ENCODE results near the gene PIEZO1.
A peak's percentile ranks its signal among the peaks of the same experiment; 100 is the strongest.

The PIEZO1 gene

GRCh38 chr16:88702371-88703210, 82.4 kb downstream of the PIEZO1 start:
- peak overlapping the region; percentile 48 for H3K4me3 ChIP-seq (ENCODE audit: low read length)
- H3K27ac ChIP-seq (ENCODE audit: low read depth, low read length), result no peak overlapping the region
- no peaks in the 10 kb centered on the region for H3K27me3 ChIP-seq (ENCODE audit: control insufficient read depth, insufficient read depth, low read length)
- peaks cover 17% of the 10 kb centered on the region for H3K36me3 ChIP-seq (ENCODE audit: control insufficient read depth, insufficient read depth, low read length)
- peaks cover 12% of the 10 kb centered on the region for H3K4me1 ChIP-seq (ENCODE audit: control insufficient read depth, insufficient read depth, low read length)
- no peak overlapping the region for H3K9ac ChIP-seq (ENCODE audit: low read length)

GRCh38 chr16:88701581-88702370, 83.2 kb downstream of the PIEZO1 start:
- peak overlapping the region; percentile 49 for H3K9ac ChIP-seq (ENCODE audit: low read length)
- peaks cover 6% of the 10 kb centered on the region for H3K4me1 ChIP-seq (ENCODE audit: control insufficient read depth, insufficient read depth, low read length)
- no peaks in the 10 kb centered on the region for H3K27me3 ChIP-seq (ENCODE audit: control insufficient read depth, insufficient read depth, low read length)
- peak overlapping the region; percentile 48 for H3K4me3 ChIP-seq (ENCODE audit: low read length)
- no peak overlapping the region for H3K27ac ChIP-seq (ENCODE audit: low read depth, low read length)
- H3K36me3 ChIP-seq (ENCODE audit: control insufficient read depth, insufficient read depth, low read length), result peaks cover 21% of the 10 kb centered on the region

GRCh38 chr16:88700636-88701482, 84.2 kb downstream of the PIEZO1 start:
- H3K9ac ChIP-seq (ENCODE audit: low read length), result peak overlapping the region; percentile 49
- H3K4me1 ChIP-seq (ENCODE audit: control insufficient read depth, insufficient read depth, low read length), result peaks cover 6% of the 10 kb centered on the region
- H3K36me3 ChIP-seq (ENCODE audit: control insufficient read depth, insufficient read depth, low read length), result peaks cover 21% of the 10 kb centered on the region
- H3K4me3 ChIP-seq (ENCODE audit: low read length), result peak overlapping the region; percentile 48
- no peaks in the 10 kb centered on the region for H3K27me3 ChIP-seq (ENCODE audit: control insufficient read depth, insufficient read depth, low read length)
- no peak overlapping the region for H3K27ac ChIP-seq (ENCODE audit: low read depth, low read length)

- Histone ChIP-seq H3K4me3 (ENCODE audit: low read length) (no peak overlapping the region), H3K36me3 (ENCODE audit: control insufficient read depth, insufficient read depth, low read length) (peaks cover 21% of the 10 kb centered on the region), H3K9ac (ENCODE audit: low read length) (no peak overlapping the region), H3K27ac (ENCODE audit: low read depth, low read length) (no peak overlapping the region), H3K4me1 (ENCODE audit: control insufficient read depth, insufficient read depth, low read length) (peaks cover 3% of the 10 kb centered on the region), H3K27me3 (ENCODE audit: control insufficient read depth, insufficient read depth, low read length) (no peaks in the 10 kb centered on the region)
Measured at GRCh38 chr16:88700322-88700635, 84.7 kb downstream of the PIEZO1 start.

GRCh38 chr16:88699180-88699579, 85.8 kb downstream of the PIEZO1 start:
- H3K9ac ChIP-seq (ENCODE audit: low read length), result no peak overlapping the region
- H3K36me3 ChIP-seq (ENCODE audit: control insufficient read depth, insufficient read depth, low read length), result peaks cover 21% of the 10 kb centered on the region
- no peaks in the 10 kb centered on the region for H3K27me3 ChIP-seq (ENCODE audit: control insufficient read depth, insufficient read depth, low read length)
- H3K4me3 ChIP-seq (ENCODE audit: low read length), result no peak overlapping the region
- no peak overlapping the region for H3K27ac ChIP-seq (ENCODE audit: low read depth, low read length)
- no peaks in the 10 kb centered on the region for H3K4me1 ChIP-seq (ENCODE audit: control insufficient read depth, insufficient read depth, low read length)

- H3K36me3 ChIP-seq (ENCODE audit: control insufficient read depth, insufficient read depth, low read length), result peaks cover 21% of the 10 kb centered on the region
- no peaks in the 10 kb centered on the region for H3K4me1 ChIP-seq (ENCODE audit: control insufficient read depth, insufficient read depth, low read length)
- H3K27me3 ChIP-seq (ENCODE audit: control insufficient read depth, insufficient read depth, low read length), result no peaks in the 10 kb centered on the region
Measured at GRCh38 chr16:88698646-88699045, 86.4 kb downstream of the PIEZO1 start.

GRCh38 chr16:88697831-88698615, 87.0 kb downstream of the PIEZO1 start:
- no peak overlapping the region for H3K27ac ChIP-seq (ENCODE audit: low read depth, low read length)
- H3K4me3 ChIP-seq (ENCODE audit: low read length), result no peak overlapping the region
- no peaks in the 10 kb centered on the region for H3K4me1 ChIP-seq (ENCODE audit: control insufficient read depth, insufficient read depth, low read length)
- no peaks in the 10 kb centered on the region for H3K27me3 ChIP-seq (ENCODE audit: control insufficient read depth, insufficient read depth, low read length)
- peaks cover 21% of the 10 kb centered on the region for H3K36me3 ChIP-seq (ENCODE audit: control insufficient read depth, insufficient read depth, low read length)
- no peak overlapping the region for H3K9ac ChIP-seq (ENCODE audit: low read length)

More at GRCh38 chr16:88698646-88699045, 86.4 kb downstream of the PIEZO1 start:
- H3K27ac ChIP-seq (ENCODE audit: low read depth, low read length), result no peak overlapping the region
- H3K9ac ChIP-seq (ENCODE audit: low read length), result no peak overlapping the region
- H3K4me3 ChIP-seq (ENCODE audit: low read length), result no peak overlapping the region

GRCh38 chr16:88697116-88697830, 87.7 kb downstream of the PIEZO1 start:
- Histone ChIP-seq H3K4me3 (ENCODE audit: low read length) (no peak overlapping the region), H3K36me3 (ENCODE audit: control insufficient read depth, insufficient read depth, low read length) (peaks cover 21% of the 10 kb centered on the region), H3K27me3 (ENCODE audit: control insufficient read depth, insufficient read depth, low read length) (no peaks in the 10 kb centered on the region), H3K27ac (ENCODE audit: low read depth, low read length) (no peak overlapping the region), H3K4me1 (ENCODE audit: control insufficient read depth, insufficient read depth, low read length) (no peaks in the 10 kb centered on the region), H3K9ac (ENCODE audit: low read length) (no peak overlapping the region)

- H3K27me3 ChIP-seq (ENCODE audit: control insufficient read depth, insufficient read depth, low read length), result no peaks in the 10 kb centered on the region
Measured at GRCh38 chr16:88696441-88696840, 88.6 kb downstream of the PIEZO1 start.

GRCh38 chr16:88695753-88696152, 89.3 kb downstream of the PIEZO1 start:
- H3K9ac ChIP-seq (ENCODE audit: low read length), result no peak overlapping the region
- H3K27ac ChIP-seq (ENCODE audit: low read depth, low read length), result no peak overlapping the region
- no peak overlapping the region for H3K4me3 ChIP-seq (ENCODE audit: low read length)
- H3K27me3 ChIP-seq (ENCODE audit: control insufficient read depth, insufficient read depth, low read length), result no peaks in the 10 kb centered on the region
- peaks cover 21% of the 10 kb centered on the region for H3K36me3 ChIP-seq (ENCODE audit: control insufficient read depth, insufficient read depth, low read length)
- H3K4me1 ChIP-seq (ENCODE audit: control insufficient read depth, insufficient read depth, low read length), result no peaks in the 10 kb centered on the region

More at GRCh38 chr16:88696441-88696840, 88.6 kb downstream of the PIEZO1 start:
- Histone ChIP-seq H3K36me3 (ENCODE audit: control insufficient read depth, insufficient read depth, low read length) (peaks cover 21% of the 10 kb centered on the region), H3K9ac (ENCODE audit: low read length) (no peak overlapping the region), H3K4me1 (ENCODE audit: control insufficient read depth, insufficient read depth, low read length) (no peaks in the 10 kb centered on the region), H3K27ac (ENCODE audit: low read depth, low read length) (no peak overlapping the region), H3K4me3 (ENCODE audit: low read length) (no peak overlapping the region)

GRCh38 chr16:88695218-88695617, 89.8 kb downstream of the PIEZO1 start:
- H3K4me1 ChIP-seq (ENCODE audit: control insufficient read depth, insufficient read depth, low read length), result no peaks in the 10 kb centered on the region
- no peak overlapping the region for H3K9ac ChIP-seq (ENCODE audit: low read length)
- H3K4me3 ChIP-seq (ENCODE audit: low read length), result no peak overlapping the region
- H3K27ac ChIP-seq (ENCODE audit: low read depth, low read length), result no peak overlapping the region
- no peaks in the 10 kb centered on the region for H3K27me3 ChIP-seq (ENCODE audit: control insufficient read depth, insufficient read depth, low read length)
- H3K36me3 ChIP-seq (ENCODE audit: control insufficient read depth, insufficient read depth, low read length), result peaks cover 21% of the 10 kb centered on the region

Measured in rectal smooth muscle tissue (tissue), 1 donor.